GM23338 (cell line): Measurements from ENCODE around the gene UQCC3. TPM values are rescaled to one million over a fixed set of nuclear protein-coding genes. Genes with fewer than 3 reads are reported as not detected.

Experiments
- ATAC-seq: fragments of 200-7000 bp; cut with Tn5 transposase; 3 replicates; pipeline ENCODE4 v1.9.1; 2020
- DNase-seq: peaks from one replicate; pipeline ENCODE4 v3.0.0-alpha.2; 2015; ENCODE audit warnings: low spot score
- H2AFZ ChIP-seq: fragments of 200-600 bp; sonication (generic); 2 replicates; pipeline ENCODE4 v1.8.0; 2016; ENCODE audit warnings: antibody characterized with exemption, mild to moderate bottlenecking, moderate library complexity
- H3F3A ChIP-seq: fragments of 200-600 bp; sonication (generic); replicated peaks from 2 replicates; pipeline ENCODE4 v1.8.0; 2017; ENCODE audit warnings: antibody characterized with exemption, mixed run types, low read depth
- H3K27ac ChIP-seq: fragments of 200-600 bp; sonication (generic); 2 replicates; pipeline ENCODE4 v1.6.1; 2016; ENCODE audit warnings: low read depth
- H3K27me3 ChIP-seq: fragments of 200-600 bp; sonication (generic); 2 replicates; pipeline ENCODE4 v1.8.0; 2016; ENCODE audit warnings: mild to moderate bottlenecking, mixed run types, moderate library complexity; ENCODE audit not compliant: insufficient read depth
- H3K36me3 ChIP-seq: fragments of 200-600 bp; sonication (generic); 2 replicates; pipeline ENCODE4 v1.8.0; 2016; ENCODE audit warnings: mild to moderate bottlenecking; ENCODE audit not compliant: insufficient read depth
- H3K4me1 ChIP-seq: fragments of 200-600 bp; sonication (generic); 2 replicates; pipeline ENCODE4 v1.8.0; 2016; ENCODE audit warnings: mild to moderate bottlenecking, moderate library complexity; ENCODE audit not compliant: insufficient read depth
- H3K4me2 ChIP-seq: fragments of 200-600 bp; sonication (generic); 2 replicates; pipeline ENCODE4 v1.7.1; 2017; ENCODE audit warnings: mixed run types
- H3K4me3 ChIP-seq: fragments of 200-600 bp; sonication (generic); 2 replicates; pipeline ENCODE4 v1.6.1; 2016; ENCODE audit warnings: mixed run types
- H3K79me2 ChIP-seq: fragments of 200-600 bp; sonication (generic); replicated peaks from 2 replicates; pipeline ENCODE4 v1.8.0; 2017; ENCODE audit warnings: mild to moderate bottlenecking; ENCODE audit not compliant: insufficient read depth
- H3K9me2 ChIP-seq: fragments of 200-600 bp; sonication (generic); 2 replicates; pipeline ENCODE4 v1.8.0; 2017; ENCODE audit not compliant: insufficient read depth
- H4K20me1 ChIP-seq: fragments of 200-600 bp; sonication (generic); replicated peaks from 2 replicates; pipeline ENCODE4 v1.8.0; 2017; ENCODE audit warnings: mild to moderate bottlenecking; ENCODE audit not compliant: insufficient read depth
- H3K27ac Mint-ChIP-seq: 2 replicates; pipeline ENCODE4 v1.8.0; 2020; ENCODE audit warnings: inconsistent platforms, mild to moderate bottlenecking, moderate library complexity, mixed read lengths
- H3K27me3 Mint-ChIP-seq: 3 replicates; pipeline ENCODE4 v1.8.0; 2022; ENCODE audit warnings: low read depth, mild to moderate bottlenecking, moderate library complexity, mixed read lengths, inconsistent platforms; ENCODE audit not compliant: insufficient read depth, poor library complexity
- H3K36me3 Mint-ChIP-seq: 3 replicates; pipeline ENCODE4 v1.8.0; 2021; ENCODE audit warnings: low read depth, mild to moderate bottlenecking, inconsistent platforms, moderate library complexity, mixed read lengths
- H3K4me1 Mint-ChIP-seq: 3 replicates; pipeline ENCODE4 v1.8.0; 2020; ENCODE audit warnings: mild to moderate bottlenecking, inconsistent platforms, mixed read lengths
- H3K4me3 Mint-ChIP-seq: 3 replicates; pipeline ENCODE4 v1.8.0; 2021; ENCODE audit warnings: moderate library complexity, mild to moderate bottlenecking, inconsistent platforms, mixed read lengths
- H3K9me3 Mint-ChIP-seq: 3 replicates; pipeline ENCODE4 v1.8.0; 2020; ENCODE audit warnings: moderate library complexity, mild to moderate bottlenecking, inconsistent platforms, mixed read lengths
- CREB1 ChIP-seq: fragments of 250-450 bp; sonication (Bioruptor Pico); IDR thresholded peaks from 2 replicates; pipeline ENCODE4 v1.5.0; 2020; ENCODE audit warnings: low read depth, mild to moderate bottlenecking, moderate library complexity
- ETS1 ChIP-seq: IDR thresholded peaks from 2 replicates; pipeline ENCODE4 v1.6.1; 2016; ENCODE audit warnings: antibody characterized with exemption
- EZH2 ChIP-seq: fragments of 200-600 bp; sonication (generic); IDR thresholded peaks from one replicate; pipeline ENCODE4 v1.8.0; 2017; ENCODE audit warnings: antibody characterized with exemption, mild to moderate bottlenecking, low read depth; ENCODE audit not compliant: unreplicated experiment
- EZH2phosphoT487 ChIP-seq: fragments of 200-600 bp; sonication (generic); IDR thresholded peaks from one replicate; pipeline ENCODE4 v1.8.1; 2018; ENCODE audit warnings: antibody characterized with exemption; ENCODE audit not compliant: unreplicated experiment
- NANOG ChIP-seq: IDR thresholded peaks from 2 replicates; pipeline ENCODE4 v1.6.1; 2016; ENCODE audit warnings: antibody characterized with exemption, borderline replicate concordance
- POLR2AphosphoS5 ChIP-seq: IDR thresholded peaks from 2 replicates; pipeline ENCODE4 v1.6.1; 2016; ENCODE audit warnings: antibody characterized with exemption, low read depth
- REST ChIP-seq: IDR thresholded peaks from one replicate; pipeline ENCODE4 v1.6.1; 2018; ENCODE audit warnings: antibody characterized with exemption; ENCODE audit not compliant: unreplicated experiment
- STAT1 ChIP-seq: IDR thresholded peaks from one replicate; pipeline ENCODE4 v1.6.1; 2016; ENCODE audit warnings: antibody characterized with exemption; ENCODE audit not compliant: unreplicated experiment
- ZNF114 ChIP-seq: fragments of 250-450 bp; sonication (Bioruptor Pico); IDR thresholded peaks from 2 replicates; pipeline ENCODE4 v1.5.0; 2020; ENCODE audit warnings: mild to moderate bottlenecking, moderate library complexity
- ZNF331 ChIP-seq: fragments of 250-450 bp; sonication (Bioruptor Pico); IDR thresholded peaks from 2 replicates; pipeline ENCODE4 v1.5.0; 2020; ENCODE audit warnings: low read depth, mild to moderate bottlenecking, moderate library complexity
- polyA plus RNA-seq: library from polyadenylated mRNA; unstranded; fragments of >200 nt; fragmentation: Nextera tagmentation; extraction: Ambion mirVana; gene quantifications from 2 replicates; pipeline ENCODE4 v1.2.1, GENCODE V29; 2016
- total RNA-seq: library from RNA; depleted of rRNA; stranded (reverse); fragments of >200 nt; shearing (Covaris generic); gene quantifications from 2 replicates; pipeline ENCODE4 v1.2.3, GENCODE V29; 2014
- TF ChIP-seq, protein P1 (sequence below): fragments of 250-450 bp; sonication (Bioruptor Pico); IDR thresholded peaks from 2 replicates; pipeline ENCODE4 v1.5.0; 2020; ENCODE audit warnings: mild to moderate bottlenecking, moderate library complexity

The UQCC3 gene
- total and polyA plus RNA-seq, 2 experiments from 2014 or later, result 13.0 to 54.7 TPM

DNA sequence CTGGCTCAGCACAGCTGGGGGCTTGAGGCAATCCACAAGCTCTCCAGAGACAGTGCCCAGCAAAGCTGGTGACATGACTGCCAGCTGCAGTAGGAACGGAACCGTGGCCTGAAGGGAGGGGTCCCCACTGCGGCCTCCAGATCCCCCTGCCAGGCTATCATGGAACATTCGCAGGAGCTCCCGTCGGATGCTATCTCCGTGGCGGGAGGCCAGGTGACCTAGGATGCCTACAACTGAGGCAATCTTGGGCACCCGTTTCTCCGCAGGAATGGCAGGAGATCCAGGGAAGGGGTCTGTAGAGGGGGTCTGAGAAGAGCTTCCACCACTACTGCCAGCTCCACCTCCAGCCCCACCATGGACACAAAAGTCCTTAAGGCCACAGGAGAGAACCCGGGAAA is 22.5 kb upstream of the UQCC3 start (continued):
- TF ChIP-seq, protein P1, sequence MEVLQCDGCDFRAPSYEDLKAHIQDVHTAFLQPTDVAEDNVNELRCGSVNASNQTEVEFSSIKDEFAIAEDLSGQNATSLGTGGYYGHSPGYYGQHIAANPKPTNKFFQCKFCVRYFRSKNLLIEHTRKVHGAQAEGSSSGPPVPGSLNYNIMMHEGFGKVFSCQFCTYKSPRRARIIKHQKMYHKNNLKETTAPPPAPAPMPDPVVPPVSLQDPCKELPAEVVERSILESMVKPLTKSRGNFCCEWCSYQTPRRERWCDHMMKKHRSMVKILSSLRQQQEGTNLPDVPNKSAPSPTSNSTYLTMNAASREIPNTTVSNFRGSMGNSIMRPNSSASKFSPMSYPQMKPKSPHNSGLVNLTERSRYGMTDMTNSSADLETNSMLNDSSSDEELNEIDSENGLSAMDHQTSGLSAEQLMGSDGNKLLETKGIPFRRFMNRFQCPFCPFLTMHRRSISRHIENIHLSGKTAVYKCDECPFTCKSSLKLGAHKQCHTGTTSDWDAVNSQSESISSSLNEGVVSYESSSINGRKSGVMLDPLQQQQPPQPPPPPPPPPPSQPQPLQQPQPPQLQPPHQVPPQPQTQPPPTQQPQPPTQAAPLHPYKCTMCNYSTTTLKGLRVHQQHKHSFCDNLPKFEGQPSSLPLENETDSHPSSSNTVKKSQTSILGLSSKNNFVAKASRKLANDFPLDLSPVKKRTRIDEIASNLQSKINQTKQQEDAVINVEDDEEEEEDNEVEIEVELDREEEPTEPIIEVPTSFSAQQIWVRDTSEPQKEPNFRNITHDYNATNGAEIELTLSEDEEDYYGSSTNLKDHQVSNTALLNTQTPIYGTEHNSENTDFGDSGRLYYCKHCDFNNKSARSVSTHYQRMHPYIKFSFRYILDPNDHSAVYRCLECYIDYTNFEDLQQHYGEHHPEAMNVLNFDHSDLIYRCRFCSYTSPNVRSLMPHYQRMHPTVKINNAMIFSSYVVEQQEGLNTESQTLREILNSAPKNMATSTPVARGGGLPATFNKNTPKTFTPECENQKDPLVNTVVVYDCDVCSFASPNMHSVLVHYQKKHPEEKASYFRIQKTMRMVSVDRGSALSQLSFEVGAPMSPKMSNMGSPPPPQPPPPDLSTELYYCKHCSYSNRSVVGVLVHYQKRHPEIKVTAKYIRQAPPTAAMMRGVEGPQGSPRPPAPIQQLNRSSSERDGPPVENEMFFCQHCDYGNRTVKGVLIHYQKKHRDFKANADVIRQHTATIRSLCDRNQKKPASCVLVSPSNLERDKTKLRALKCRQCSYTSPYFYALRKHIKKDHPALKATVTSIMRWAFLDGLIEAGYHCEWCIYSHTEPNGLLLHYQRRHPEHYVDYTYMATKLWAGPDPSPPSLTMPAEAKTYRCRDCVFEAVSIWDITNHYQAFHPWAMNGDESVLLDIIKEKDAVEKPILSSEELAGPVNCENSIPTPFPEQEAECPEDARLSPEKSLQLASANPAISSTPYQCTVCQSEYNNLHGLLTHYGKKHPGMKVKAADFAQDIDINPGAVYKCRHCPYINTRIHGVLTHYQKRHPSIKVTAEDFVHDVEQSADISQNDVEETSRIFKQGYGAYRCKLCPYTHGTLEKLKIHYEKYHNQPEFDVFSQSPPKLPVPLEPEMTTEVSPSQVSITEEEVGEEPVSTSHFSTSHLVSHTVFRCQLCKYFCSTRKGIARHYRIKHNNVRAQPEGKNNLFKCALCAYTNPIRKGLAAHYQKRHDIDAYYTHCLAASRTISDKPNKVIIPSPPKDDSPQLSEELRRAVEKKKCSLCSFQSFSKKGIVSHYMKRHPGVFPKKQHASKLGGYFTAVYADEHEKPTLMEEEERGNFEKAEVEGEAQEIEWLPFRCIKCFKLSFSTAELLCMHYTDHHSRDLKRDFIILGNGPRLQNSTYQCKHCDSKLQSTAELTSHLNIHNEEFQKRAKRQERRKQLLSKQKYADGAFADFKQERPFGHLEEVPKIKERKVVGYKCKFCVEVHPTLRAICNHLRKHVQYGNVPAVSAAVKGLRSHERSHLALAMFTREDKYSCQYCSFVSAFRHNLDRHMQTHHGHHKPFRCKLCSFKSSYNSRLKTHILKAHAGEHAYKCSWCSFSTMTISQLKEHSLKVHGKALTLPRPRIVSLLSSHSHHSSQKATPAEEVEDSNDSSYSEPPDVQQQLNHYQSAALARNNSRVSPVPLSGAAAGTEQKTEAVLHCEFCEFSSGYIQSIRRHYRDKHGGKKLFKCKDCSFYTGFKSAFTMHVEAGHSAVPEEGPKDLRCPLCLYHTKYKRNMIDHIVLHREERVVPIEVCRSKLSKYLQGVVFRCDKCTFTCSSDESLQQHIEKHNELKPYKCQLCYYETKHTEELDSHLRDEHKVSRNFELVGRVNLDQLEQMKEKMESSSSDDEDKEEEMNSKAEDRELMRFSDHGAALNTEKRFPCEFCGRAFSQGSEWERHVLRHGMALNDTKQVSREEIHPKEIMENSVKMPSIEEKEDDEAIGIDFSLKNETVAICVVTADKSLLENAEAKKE, result no peak
- TF ChIP-seq STAT1 (no peak), ZNF114 (no peak), EZH2phosphoT487 (no peak), ZNF331 (CRISPR knock-in tag) (no peak)

GRCh38 chr11:62649486-62649885 is 22.0 kb upstream of the UQCC3 start:
- Histone ChIP-seq H3K27me3 (no peaks in the 10 kb centered on the region), H3K9me2 (no peaks in the 10 kb centered on the region), H3K79me2 (peaks cover 40% of the 10 kb centered on the region), H4K20me1 (peaks cover 7% of the 10 kb centered on the region), H3F3A (peaks cover 13% of the 10 kb centered on the region; the same call in 1 of the 2 replicates), H3K4me2 (no peak overlapping the region), H3K36me3 (peaks cover 6% of the 10 kb centered on the region; the same call in 1 of the 2 replicates), H3K27ac (no peak overlapping the region), H2AFZ (no peak overlapping the region), H3K4me3 (no peak overlapping the region), H3K4me1 (peaks cover 9% of the 10 kb centered on the region; the same call in 1 of the 2 replicates)
- peaks cover 16% of the 10 kb centered on the region for H3K27me3 Mint-ChIP-seq
- no peak for TF ChIP-seq EZH2phosphoT487
- TF ChIP-seq EZH2, result no peak
- TF ChIP-seq CREB1 (CRISPR knock-in tag), result no peak
- TF ChIP-seq NANOG, result no peak
- TF ChIP-seq REST, result no peak
- no peak for TF ChIP-seq POLR2AphosphoS5
- no peak for TF ChIP-seq ETS1
- ATAC-seq, result no peak
- H3K4me3 Mint-ChIP-seq, result no peak overlapping the region
- peaks cover 2% of the 10 kb centered on the region; the same call in 1 of the 3 replicates for H3K9me3 Mint-ChIP-seq
- H3K36me3 Mint-ChIP-seq, result peaks cover 25% of the 10 kb centered on the region
- peaks cover 21% of the 10 kb centered on the region for H3K4me1 Mint-ChIP-seq
- no peak overlapping the region for H3K27ac Mint-ChIP-seq
- DNase-seq, result no peak
